Kasumi-1 (cell line): ENCODE data around the gene MME.
A peak's percentile ranks its signal among the peaks of the same experiment; 100 is the strongest.

Experiments used
- DNase-seq, 2 experiments: peaks; one replicate each; lab custom pipeline; 2025; lab: John Stamatoyannopoulos, UW

MME gene

DNA sequence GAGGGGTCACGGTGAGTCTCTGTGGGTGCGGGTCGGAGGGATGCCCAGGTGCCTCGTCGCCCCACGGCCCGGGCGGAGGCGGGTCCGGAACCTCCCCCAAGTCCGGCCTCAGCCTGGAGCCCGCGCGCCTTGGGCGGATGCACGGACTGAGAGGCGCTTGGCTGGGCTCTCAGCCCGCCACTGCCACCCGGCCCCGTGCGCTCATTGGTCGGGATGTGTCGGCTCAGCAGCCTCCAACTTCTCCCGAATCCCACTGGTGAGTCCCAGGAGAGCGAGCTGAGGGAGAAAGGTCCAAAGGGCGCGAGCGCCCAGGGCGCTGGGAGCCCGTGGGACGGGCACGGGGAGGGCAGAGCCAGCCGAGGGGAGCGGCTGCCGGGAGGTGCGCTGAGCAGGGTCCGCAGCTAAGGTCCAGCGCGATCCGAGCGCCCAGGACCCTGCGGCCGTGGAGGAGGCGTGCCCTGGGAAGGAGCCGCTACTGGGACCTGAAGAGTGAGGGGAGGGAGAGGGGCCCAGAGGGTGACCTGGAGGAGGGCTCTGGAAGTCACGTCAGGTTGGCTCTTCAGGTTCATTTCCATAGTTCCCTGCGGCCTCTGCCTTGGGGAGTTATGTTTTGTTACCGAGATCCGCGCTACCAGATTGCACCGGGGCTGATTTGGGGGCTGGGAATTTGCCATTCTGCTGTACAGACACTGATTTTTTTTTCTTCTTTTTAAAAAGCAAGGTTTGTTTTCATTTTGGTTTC is at the start of gene MME:
TSS of gene MME (plus strand) at position 574 of the 742 bp plus-strand sequence. CDS start 3,849 bp downstream, outside the sequence.
- no peak for DNase-seq

DNA sequence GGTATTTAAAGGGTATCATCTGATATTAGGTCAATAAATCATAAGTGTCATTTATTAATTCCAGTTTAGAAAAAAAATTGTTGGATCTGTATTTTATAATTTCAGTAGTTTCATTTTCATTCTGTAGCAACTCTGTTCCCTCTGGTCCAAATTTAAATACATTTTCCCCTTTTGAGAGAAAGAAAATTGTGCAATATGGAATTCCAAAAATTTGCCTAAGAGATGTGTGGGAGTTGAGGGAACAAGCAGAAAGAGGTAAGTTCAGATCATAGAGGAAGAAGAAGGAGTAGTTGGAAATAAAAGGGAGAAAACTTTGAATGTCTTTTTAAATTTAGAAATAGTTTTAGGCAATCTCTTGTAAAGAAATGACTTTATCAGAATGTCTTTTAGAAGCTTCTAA is 48.9 kb upstream of the MME start:
- no peak for DNase-seq

DNA sequence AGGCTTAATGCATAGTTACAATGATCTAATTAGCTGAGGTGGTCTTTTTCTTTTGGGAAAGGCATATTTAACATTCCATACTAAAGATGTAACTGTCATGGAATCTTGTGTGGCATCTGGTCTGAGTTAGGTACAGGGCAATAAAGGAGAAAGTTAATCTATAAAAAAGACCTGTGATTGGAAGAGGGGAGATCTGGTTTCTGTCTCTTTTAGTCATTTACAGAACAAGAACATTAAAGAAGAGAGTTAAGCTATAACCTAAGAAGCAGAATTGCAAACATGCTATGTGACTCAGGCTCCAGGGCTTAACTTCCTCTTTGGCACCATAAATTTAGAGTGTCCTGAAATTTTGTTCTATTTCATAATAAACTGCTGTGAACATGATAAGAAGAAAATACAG is 47.2 kb upstream of the MME start:
- DNase-seq = peak; percentile 54 to 74

DNA sequence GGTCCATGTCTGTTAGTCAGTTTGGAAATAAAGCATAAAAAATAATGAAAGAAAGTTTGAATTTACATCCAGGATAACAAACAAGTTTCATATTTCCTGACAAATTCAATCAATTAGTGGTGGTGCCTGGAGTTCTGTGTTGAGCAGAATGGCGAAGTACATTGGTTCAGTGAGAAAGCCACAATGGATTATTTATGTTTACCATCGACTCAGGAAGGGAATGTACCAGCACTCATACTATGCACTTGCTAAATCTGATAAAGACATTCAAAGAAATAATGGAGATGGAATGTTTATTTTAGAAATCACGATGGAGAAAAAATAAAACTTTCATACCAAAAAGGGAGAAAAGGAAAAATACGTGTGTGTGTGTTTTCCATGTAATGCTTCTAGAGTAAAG is 45.3 kb upstream of the MME start:
- DNase-seq = no peak

DNA sequence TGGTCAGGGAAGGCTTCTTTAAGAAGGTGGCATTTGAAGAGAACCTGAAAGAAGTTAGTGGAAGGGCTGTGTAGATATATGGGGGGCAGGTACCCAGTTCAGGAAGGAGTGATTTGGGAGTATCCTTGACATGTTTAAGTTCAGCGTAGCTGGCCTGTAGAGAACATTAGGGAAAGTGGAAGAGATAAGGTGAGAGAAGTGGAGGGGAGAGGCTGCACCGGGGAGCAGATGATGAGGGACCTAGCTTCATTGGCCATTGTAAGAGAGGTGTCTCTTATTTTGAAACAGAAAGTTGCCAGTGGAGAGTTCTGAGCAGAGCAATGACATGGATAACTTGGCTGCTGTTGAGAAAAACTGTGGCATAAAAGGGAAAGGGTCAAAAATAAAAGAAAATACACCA is 44.6 kb upstream of the MME start:
- DNase-seq = no peak

DNA sequence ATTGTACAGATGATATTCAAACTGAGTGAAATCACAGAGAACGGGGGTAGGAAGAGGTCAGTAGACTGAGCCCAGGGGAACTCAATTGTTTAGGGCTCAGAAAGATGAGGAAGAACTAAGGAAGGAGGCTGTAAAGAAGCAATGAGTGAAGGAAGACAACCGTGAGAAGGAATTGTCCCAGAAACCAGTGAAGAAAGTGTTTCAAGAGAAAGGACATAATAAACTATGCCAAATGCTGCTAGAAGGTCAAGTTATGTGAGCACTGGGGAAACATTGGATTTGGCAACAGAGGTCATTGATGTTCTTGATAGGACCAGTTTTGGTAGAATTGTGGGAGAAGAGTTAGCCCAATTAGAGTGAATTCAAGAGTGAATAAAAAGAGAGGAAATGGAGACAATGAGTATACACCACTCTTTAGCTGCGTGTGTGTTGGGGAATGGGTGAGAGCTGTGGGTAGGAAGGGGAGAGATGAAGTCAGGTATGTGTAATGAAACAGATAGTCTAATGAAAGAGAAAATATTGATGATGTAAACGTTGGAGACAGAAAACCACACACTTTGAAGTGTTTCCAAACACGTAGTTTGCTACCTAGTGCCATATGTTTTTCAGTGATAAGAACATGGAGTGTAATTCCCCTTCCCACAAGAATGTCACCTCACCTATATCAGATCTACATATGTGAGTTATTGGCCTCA is 42.5 kb upstream of the MME start:
- DNase-seq = no peak

DNA sequence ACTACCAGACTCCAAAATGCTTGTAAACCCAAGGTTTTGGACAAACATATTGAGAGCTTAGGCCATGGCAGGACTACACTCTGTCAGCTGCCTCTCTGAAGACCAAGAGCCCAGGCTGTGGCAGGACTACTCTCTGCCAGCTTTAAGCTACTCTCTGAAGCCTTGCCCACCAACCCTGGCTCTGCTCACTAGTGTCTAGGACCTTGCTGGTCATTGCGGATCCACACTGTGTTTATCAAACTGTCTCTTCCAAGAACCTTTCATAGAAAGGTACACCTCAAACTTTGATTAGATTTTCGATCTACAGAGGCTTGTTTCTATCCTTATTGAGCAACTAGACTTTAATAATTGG is 41.9 kb upstream of the MME start:
- DNase-seq = no peak

DNA sequence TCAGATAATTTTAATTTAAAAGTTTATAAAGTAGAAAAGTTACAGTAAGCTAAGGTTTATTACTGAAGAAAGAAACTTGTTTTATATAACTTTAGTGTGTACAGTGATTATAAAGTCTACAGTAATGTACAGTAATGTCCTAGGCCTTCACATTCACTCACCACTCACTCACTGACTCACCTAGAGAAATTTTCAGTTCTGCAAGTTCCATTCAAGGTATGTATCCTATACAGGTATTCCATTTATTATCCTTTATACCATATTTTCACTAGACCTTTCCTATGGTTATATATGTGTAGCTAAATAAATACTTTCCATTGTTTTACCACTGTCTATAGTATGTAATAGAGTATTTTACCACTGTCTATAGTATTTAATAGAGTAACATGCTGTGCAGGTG is 33.2 kb upstream of the MME start:
- no peak for DNase-seq

DNA sequence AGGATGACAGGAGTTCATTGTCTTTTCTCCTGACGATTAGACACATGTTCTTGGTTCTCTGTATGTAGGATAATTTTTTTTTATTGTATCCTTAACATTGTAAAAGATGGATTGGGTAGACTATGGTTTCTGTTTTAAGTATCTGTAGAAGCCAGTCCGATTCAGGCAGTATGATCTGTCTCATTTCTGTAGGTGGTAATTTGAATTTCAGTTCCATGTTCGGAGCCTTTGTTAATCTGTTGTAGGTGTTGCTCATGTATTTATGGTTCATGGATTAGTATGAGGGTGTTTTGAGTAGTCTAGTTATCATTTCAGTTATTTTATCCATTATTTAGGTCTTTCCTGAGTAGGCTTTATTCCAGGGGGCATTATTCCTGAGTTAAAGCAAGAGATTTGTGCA is 32.4 kb upstream of the MME start:
- DNase-seq = no peak

DNA sequence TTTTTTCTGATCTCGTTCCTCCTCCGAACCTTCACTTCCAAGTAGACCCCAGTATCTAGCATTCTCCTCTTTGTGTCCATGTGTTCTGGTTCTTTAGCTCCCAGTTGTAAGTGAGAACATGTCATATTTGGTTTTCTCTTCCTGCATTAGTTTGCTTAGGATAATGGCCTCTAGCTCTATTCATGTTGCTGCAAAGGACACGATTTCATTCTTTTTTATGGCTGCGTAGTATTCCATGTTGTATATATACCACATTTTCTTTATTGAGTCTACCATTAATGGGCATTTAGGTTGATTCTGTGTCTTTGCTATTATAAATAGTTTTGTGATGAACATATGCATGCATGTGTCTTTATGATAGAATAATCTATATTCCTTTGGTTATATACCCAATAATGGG is 30.2 kb upstream of the MME start:
- DNase-seq = no peak

DNA sequence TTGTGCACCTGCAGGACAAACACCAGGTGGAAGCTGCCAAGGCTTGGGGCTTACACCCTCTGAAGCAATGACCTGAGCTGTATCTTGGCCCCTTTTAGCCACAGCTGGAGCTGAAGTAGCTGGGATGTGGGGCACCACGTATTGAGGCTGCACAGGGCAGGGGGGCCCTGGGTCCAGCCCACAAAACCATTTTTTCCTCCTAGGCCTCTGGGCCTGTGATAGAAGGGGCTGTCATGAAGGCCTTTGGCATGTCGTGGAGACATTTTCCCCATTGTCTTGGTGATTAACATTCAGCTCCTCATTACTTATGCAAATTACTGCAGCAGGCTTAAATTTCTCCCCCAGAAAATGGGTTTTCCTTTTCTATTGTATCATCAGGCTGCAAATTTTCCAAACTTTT is 27.6 kb upstream of the MME start:
- no peak for DNase-seq

DNA sequence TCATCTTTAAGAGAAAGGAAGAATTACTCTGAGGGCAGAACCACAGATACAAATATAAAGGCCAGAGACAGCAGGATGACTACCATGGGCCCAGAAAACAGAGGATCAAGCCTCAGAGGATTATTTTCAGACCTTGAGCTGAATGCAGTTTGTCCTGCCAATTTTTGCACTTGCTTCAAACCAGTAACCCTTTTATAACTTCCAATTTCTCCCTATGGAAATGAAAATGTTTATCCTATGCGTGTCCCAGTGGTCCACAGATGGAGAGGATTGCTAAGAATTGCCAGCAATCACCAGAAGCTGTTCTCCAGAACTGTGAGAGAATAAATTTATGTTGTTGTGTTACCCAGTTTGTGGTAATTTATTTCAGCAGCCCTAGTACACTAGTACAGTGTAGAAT is 26.4 kb upstream of the MME start:
- no peak for DNase-seq

DNA sequence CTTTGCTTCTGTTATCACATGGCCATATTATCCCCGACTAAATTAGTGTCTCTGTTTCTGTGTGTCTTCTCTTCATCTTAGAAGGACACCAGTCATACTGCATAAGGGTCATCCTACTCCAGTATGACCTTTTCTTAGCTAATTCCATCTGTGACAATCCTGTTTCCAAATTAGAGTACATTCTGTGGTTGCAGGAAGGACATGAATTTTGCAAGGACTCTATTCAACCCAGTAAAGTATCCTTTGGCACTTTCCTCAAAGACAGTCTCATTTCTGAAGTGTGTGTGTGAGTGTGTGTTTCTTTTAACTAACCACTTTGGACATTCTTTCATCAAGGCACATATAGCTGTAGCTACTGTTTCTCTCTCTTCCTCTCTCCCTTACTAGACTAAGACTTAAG is 15.2 kb upstream of the MME start:
- DNase-seq = no peak

DNA sequence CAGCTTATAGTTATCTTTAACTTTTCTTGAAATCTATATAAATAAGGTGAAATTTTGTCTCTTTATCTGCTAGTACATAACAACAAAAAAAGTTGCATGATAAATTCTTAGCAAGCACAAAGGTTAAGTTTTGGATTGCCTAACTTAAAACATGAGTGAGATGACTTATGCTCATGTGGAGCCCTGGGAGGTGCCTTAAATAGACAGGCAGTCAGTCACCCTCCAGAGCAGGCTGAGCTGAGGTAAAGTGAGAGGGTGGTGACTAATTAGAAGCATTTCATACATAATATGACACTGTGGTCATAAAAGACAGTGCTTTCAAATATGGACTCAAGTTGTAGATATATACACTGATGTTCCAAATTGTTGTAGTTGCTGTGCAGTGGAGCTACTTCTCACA is 14.6 kb upstream of the MME start:
- DNase-seq = peak in 1 of 2 experiments; percentile 3

DNA sequence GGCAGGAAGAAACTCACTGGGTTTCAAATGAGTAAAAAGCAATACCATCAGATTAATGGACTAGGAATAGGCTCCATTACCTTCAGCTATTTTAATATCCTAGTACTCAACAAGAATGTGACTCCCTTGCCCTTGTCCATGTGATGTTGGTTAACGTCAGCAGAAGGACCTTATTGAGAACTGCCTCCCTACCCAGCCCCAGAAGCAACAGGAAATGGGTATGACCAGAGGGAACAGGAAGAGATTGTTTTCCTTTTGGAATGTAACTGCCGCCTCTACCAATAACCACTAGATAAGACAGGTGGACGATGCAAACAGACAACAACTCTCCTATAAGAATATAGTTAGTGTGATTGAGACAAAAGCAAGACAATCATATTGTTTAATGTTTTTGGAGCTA is 10.4 kb upstream of the MME start:
- no peak for DNase-seq

DNA sequence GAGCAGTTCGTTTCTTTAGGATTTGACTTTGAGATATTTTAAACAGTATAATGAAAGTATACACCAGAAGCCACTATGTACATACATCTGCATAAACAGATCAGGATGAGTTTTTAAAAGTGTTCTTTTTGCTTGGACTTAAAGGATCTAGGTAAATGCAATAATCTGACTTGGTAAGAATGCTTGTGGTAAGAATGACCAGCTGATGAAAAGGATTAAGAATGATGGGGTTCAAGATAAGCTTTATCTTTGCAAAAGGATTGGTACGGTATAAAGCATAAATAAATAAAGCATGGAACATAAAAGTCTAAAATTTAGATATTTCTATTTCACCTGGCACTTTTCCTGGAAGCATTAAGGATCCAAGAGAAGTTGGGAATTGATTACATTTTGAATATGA is 9.8 kb upstream of the MME start:
- no peak for DNase-seq

DNA sequence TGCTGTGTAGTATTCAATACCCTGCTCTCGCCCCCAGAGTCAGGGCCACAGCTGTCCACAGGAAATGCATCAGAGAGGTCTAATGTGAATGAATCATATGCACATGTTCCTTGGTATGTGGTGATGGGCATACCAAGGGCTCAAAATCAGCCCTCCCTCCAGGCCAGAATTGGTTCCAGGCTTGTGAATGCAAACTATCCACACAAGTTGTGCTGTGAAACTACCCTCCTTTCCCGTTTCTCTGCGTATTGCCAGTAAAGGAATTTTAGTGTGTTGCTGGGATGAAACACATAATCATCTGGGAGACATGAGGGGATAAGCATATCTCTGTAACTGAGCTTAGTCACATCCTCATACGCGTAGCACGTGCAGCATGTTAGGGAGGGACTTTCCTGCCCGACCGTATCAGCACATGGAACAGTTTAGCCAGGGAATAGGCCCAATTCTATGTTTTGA is 9.2 kb upstream of the MME start:
- no peak for DNase-seq

DNA sequence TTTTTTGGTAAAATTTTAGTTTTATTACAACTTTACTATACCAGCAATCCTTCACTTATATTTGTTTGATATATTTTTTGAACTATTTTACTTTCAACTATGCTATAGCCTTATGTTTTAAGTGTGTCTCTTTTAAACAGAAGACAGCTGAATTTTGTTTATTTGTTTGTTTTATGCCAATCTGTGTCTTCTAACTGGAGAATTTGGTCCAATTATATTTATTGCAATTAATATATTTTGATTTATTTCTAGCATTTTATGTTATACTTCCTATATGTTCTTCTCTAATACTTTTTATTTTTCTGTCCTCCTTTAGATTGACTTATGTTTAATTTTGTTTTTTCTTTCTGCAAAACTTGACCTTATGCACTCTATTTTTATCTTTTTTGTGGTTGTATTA is 4.9 kb upstream of the MME start:
- DNase-seq = no peak

DNA sequence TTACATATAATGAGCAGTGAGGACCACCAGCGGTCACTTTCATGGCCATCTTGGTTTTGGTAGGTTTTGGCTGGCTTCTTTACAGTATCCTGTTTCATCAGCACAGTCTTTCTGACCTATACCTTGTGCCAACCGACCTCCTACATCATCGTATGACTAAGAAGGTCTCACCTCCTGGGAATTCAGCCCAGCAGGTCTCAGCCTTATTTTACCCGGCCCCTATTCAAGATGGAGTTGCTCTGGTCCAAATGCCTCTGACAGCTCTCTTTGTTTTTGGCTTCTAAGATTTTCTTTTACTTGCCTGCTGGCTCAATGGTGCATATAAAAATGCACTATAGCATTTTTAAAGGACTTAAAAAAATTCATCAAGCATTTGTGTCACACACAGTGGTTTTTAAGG is 3.2 kb upstream of the MME start:
- DNase-seq = no peak

DNA sequence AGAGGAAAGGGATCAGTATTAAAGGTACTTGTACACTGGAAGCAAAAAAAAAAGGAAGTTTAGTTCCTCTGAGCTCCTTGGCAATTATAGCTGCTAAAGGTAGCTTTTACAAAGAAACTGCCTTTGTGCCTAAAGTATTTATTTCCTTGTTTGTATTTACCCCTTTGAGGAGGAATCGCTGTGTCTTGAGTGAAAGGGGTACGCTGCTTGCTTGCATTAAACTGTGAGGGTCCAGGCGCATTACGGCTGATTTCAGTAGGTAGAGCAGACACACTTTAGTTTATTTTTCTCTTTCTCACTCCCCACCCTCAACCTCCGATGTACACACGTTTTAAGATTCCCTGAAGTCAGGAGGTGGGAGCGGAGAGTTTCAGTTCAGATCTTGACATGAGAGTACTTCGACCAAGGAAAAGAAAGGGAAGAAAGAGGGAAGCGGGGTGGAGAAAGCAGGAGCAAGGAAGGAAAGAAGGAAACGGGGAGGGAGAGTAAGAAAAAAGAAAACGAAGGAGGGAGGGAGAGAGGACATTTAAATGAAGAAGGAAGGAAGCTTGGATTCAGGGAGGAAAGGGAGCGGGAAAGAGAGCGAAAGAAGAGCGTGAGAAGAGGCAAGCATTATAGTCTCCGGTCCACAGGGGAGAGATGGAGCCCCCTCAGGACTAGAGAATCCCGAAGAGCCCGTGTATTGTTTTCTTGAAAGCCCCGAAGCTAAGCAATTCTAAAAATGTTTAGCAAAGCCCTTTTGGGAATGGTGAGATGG is 1.2 kb upstream of the MME start:
- DNase-seq = no peak

DNA sequence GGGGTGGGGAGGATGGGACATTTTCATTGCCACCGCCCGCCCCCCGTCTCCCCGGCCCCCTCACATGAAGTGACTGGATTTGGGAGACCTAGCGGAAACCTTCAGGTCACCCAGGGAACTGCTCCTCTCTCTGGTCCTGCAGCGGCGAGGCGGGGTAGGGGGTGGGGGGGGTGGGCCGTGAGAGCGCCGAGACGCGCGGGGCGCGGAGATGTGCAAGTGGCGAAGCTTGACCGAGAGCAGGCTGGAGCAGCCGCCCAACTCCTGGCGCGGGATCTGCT is 712 bp upstream of the MME start:
- no peak for DNase-seq

DNA sequence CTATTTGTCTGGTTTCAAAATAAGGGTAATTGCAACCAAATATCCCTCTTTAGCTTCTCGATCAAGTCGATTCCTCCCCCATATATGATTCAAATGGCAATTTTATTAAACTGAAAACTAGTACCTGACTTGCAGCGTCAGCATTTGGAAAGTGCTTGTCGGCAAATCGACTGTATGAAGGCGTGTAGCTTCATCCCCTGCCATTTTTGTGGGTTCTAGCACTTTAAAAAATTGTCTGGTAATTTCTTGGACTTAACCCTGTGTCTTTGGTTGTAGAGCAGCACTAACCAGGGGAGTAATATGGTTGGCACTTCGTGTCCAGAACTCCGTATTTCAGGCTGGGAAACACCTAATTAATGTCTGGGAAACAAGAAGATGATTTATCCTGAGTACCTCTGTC is 573 bp downstream of the MME start:
- DNase-seq = no peak

DNA sequence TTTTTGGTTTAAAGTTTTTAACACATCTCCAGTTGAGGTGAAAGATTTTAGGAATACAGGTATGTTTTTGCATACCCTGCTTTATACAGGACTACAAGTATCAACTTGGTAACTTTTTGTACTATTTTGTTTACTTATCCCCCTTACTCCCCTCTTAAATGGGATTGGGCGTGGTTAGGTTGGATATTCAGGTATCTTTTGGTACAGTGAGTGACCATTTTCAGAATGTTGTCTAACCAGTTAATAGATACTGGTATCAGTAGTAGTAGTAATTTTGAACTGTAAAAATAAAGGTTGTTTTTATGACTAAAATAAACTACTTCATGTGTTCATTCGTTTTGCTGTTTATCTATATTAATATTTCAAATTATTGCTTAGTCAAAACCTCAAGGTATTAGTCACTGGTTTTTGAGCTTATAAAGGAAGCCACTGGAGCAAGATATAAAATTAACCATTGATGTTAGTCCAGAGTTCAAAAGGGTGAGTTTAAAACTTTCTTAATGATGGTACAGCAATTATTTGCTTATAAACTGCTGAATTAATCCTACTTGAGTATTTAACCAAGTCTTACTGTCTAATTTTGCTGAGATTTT is 3.3 kb downstream of the MME start:
- DNase-seq = no peak
